Metanephros (tissue), 2 donors: ENCODE measurements around the gene C1orf198. TPM values are rescaled to one million over a fixed set of nuclear protein-coding genes. Genes with fewer than 3 reads are reported as not detected.

Experiments
- small RNA-seq: library from RNA; depleted of rRNA; stranded (forward); fragments of <200 nt; gene quantifications from one replicate; pipeline ENCODE3, GENCODE V24; 2014; ENCODE audit warnings: low replicate concordance
- total RNA-seq: library from RNA; depleted of rRNA; stranded (reverse); fragments of >200 nt; gene quantifications from one replicate; pipeline ENCODE4 v1.2.3, GENCODE V29; 2014

C1orf198 gene
- total RNA-seq, result 80.0 TPM

GRCh38 chr1:230867903-230868735, at the start of gene C1orf198:
TSS of gene C1orf198 (minus strand) at chr1:230868521. CDS start at chr1:230868512, 9 bp downstream.

Small RNA genes within 50 kb of the gene (small RNA-seq; reads per million reads assigned to genes)
- gene RN7SL837P (not detected), gene RNA5SP79 (not detected)

Other genes starting within 250 kb of the C1orf198 start
- 28.0 TPM for gene COG2, start 226.0 kb downstream of the C1orf198 start, total RNA-seq
- gene AGT, start 154.4 kb downstream of the C1orf198 start, total RNA-seq, result 17.0 TPM
- 0.29 TPM for gene CAPN9, start 121.1 kb downstream of the C1orf198 start, total RNA-seq
- gene TTC13, start 110.3 kb upstream of the C1orf198 start, total RNA-seq, result 15.1 TPM
- gene ARV1, start 110.6 kb upstream of the C1orf198 start, total RNA-seq, result 13.4 TPM
- 9.5 TPM for gene FAM89A, start 171.7 kb upstream of the C1orf198 start, total RNA-seq